ENCODE data around the gene COX4I1. TPM values are rescaled to one million over a fixed set of nuclear protein-coding genes. Genes with fewer than 3 reads are reported as not detected.
A peak's percentile ranks its signal among the peaks of the same experiment; 100 is the strongest.

The COX4I1 gene
- total and polyA plus RNA-seq, 10 of the 15 experiments (the other 5 are each of a cell fraction or from before 2014, with no cell fraction given), result 480 to 1,889 (median 872) TPM

- Histone ChIP-seq H3K27ac (ENCODE audit: control insufficient read depth, insufficient read depth) (no peak overlapping the region), H4K20me1 (ENCODE audit: control insufficient read depth, insufficient read depth) (no peaks in the 10 kb centered on the region), H3K4me2 (ENCODE audit: control insufficient read depth, insufficient read depth) (no peak overlapping the region), H3K9ac (ENCODE audit: control insufficient read depth, insufficient read depth, low read length) (no peak overlapping the region), H3K4me3 (no peak overlapping the region), H3K9me3 (replicated peaks; ENCODE audit: control insufficient read depth, insufficient read depth, low read length) (no peaks in the 10 kb centered on the region), H3K36me3 (ENCODE audit: control insufficient read depth in 2 of 2, insufficient read depth in 2 of 2, low read length in 1 of 2) (no peaks in the 10 kb centered on the region), H2AFZ (ENCODE audit: control insufficient read depth, low read depth, low read length) (no peak overlapping the region), H3K27me3 (replicated peaks in 1 of 2; ENCODE audit: control insufficient read depth in 2 of 2, insufficient read depth in 2 of 2, low read length in 1 of 2) (no peaks in the 10 kb centered on the region), H3K79me2 (ENCODE audit: control insufficient read depth, insufficient read depth, low read length) (no peaks in the 10 kb centered on the region), H3K4me1 (ENCODE audit: control insufficient read depth, insufficient read depth, low read length) (peaks cover 18% of the 10 kb centered on the region)
- DNase-seq (ENCODE audit: low read depth, low spot score) (no peak), FAIRE-seq (peak; percentile 80), ATAC-seq (no peak)
- intact Hi-C loops (cut with micrococcal nuclease; ENCODE audit: unreplicated experiment) (no loop called here), in situ Hi-C loops (cut with MboI) (loop anchor here (5.0 to 25.0 kb wide), 5 partner anchors 79 to 699 kb away; no protein-coding TSS in a partner anchor)
- ChIA-PET CTCF (interaction anchor here (1.6 to 9.6 kb wide), 4 partner anchors 63 to 192 kb away, joined by 3 to 345 read pairs (median 316); partner anchors contain the start of gene IRF8), RAD21 (ENCODE audit: unreplicated experiment) (interaction anchor here (1.0 to 9.6 kb wide), 4 partner anchors 75 to 193 kb away, joined by 4 to 211 read pairs (median 7); partner anchors contain the start of gene IRF8), SMC1A (ENCODE audit: uncharacterized antibody, unreplicated experiment) (interaction anchor here (1.2 to 8.3 kb wide), 4 partner anchors 74 to 192 kb away, joined by 4 to 229 read pairs (median 198); partner anchors contain the start of gene IRF8), POLR2A (no interaction called here)
- TF ChIP-seq, protein P1, sequence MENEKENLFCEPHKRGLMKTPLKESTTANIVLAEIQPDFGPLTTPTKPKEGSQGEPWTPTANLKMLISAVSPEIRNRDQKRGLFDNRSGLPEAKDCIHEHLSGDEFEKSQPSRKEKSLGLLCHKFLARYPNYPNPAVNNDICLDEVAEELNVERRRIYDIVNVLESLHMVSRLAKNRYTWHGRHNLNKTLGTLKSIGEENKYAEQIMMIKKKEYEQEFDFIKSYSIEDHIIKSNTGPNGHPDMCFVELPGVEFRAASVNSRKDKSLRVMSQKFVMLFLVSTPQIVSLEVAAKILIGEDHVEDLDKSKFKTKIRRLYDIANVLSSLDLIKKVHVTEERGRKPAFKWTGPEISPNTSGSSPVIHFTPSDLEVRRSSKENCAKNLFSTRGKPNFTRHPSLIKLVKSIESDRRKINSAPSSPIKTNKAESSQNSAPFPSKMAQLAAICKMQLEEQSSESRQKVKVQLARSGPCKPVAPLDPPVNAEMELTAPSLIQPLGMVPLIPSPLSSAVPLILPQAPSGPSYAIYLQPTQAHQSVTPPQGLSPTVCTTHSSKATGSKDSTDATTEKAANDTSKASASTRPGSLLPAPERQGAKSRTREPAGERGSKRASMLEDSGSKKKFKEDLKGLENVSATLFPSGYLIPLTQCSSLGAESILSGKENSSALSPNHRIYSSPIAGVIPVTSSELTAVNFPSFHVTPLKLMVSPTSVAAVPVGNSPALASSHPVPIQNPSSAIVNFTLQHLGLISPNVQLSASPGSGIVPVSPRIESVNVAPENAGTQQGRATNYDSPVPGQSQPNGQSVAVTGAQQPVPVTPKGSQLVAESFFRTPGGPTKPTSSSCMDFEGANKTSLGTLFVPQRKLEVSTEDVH (IDR thresholded peaks at IDR 0.05; ENCODE audit: low read depth, partially characterized antibody), result no peak
- TF ChIP-seq MYC (IDR thresholded peaks at IDR 0.05; ENCODE audit: insufficient read depth, insufficient read length, insufficient replicate concordance, low read length, severe bottlenecking), result no peak
- no peak for TF ChIP-seq ZBTB33 (IDR thresholded peaks at IDR 0.05)
- peak; percentile 97 for TF ChIP-seq HDGF (IDR thresholded peaks at IDR 0.05)
- TF ChIP-seq CHD4 (IDR thresholded peaks at IDR 0.05), result no peak
- TF ChIP-seq BHLHE40 (IDR thresholded peaks at IDR 0.05; ENCODE audit: borderline replicate concordance in 1 of 2, low read depth in 2 of 2, low read length in 1 of 2), result no peak
- TF ChIP-seq ESRRA (IDR thresholded peaks at IDR 0.05; ENCODE audit: low read length), result no peak
- no peak for TF ChIP-seq MTA2 (IDR thresholded peaks at IDR 0.05; ENCODE audit: low read depth)
- peak; percentile 56; the same call in 1 of the 2 replicates for TF ChIP-seq NBN (IDR thresholded peaks at IDR 0.05)
- no peak for TF ChIP-seq HCFC1 (IDR thresholded peaks at IDR 0.05; ENCODE audit: low read length)
- TF ChIP-seq FOXM1 (IDR thresholded peaks at IDR 0.05; ENCODE audit: low read depth, low read length), result no peak
- no peak for TF ChIP-seq SMAD1 (IDR thresholded peaks at IDR 0.05; ENCODE audit: low read depth, partially characterized antibody)
- no peak for TF ChIP-seq HDAC2 (IDR thresholded peaks at IDR 0.05)
- TF ChIP-seq TBL1XR1 (IDR thresholded peaks at IDR 0.05; ENCODE audit: low read depth, low read length), result no peak
- TF ChIP-seq, protein P2, sequence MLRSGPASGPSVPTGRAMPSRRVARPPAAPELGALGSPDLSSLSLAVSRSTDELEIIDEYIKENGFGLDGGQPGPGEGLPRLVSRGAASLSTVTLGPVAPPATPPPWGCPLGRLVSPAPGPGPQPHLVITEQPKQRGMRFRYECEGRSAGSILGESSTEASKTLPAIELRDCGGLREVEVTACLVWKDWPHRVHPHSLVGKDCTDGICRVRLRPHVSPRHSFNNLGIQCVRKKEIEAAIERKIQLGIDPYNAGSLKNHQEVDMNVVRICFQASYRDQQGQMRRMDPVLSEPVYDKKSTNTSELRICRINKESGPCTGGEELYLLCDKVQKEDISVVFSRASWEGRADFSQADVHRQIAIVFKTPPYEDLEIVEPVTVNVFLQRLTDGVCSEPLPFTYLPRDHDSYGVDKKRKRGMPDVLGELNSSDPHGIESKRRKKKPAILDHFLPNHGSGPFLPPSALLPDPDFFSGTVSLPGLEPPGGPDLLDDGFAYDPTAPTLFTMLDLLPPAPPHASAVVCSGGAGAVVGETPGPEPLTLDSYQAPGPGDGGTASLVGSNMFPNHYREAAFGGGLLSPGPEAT (IDR thresholded peaks at IDR 0.05; ENCODE audit: low read depth), result no peak
- TF ChIP-seq, protein P3, sequence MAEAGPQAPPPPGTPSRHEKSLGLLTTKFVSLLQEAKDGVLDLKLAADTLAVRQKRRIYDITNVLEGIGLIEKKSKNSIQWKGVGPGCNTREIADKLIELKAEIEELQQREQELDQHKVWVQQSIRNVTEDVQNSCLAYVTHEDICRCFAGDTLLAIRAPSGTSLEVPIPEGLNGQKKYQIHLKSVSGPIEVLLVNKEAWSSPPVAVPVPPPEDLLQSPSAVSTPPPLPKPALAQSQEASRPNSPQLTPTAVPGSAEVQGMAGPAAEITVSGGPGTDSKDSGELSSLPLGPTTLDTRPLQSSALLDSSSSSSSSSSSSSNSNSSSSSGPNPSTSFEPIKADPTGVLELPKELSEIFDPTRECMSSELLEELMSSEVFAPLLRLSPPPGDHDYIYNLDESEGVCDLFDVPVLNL (IDR thresholded peaks at IDR 0.05; ENCODE audit: low read depth, low read length), result no peak
- BruUV-seq (replicated peaks), result no TSS peak
- WGBS (ENCODE audit: insufficient coverage, insufficient replicate concordance, low lambda C conversion rate, missing lambda C conversion rate), result 95% methylated on average over 1 of the region's 1 CpG
Observed at GRCh38 chr16:85823328-85823920, 23.9 kb downstream of the COX4I1 start.

Data from GM12878 (cell line).